Testis (tissue), 3 donors: ENCODE measurements around the gene RGSL1. TPM values are rescaled to one million over a fixed set of nuclear protein-coding genes. Genes with fewer than 3 reads are reported as not detected.

Experiments
- DNase-seq: peaks from one replicate; pipeline ENCODE4 v3.0.0-alpha.2; 2019
- H3K27ac ChIP-seq, 2 donors: fragments of 200-600 bp; sonication (generic); one replicate each; pipeline ENCODE4 v1.5.1; 2019
- H3K27me3 ChIP-seq: fragments of 200-600 bp; sonication (generic); one replicate; pipeline ENCODE4 v1.5.1; 2019
- H3K36me3 ChIP-seq: fragments of 200-600 bp; sonication (generic); one replicate; pipeline ENCODE4 v1.5.1; 2017; ENCODE audit warnings: low read depth; ENCODE audit errors: missing control alignments
- H3K4me1 ChIP-seq: fragments of 200-600 bp; sonication (generic); one replicate; pipeline ENCODE4 v1.5.1; 2019
- H3K4me3 ChIP-seq, 2 donors: fragments of 200-600 bp; sonication (generic); one replicate each; pipeline ENCODE4 v1.5.1; 2017 to 2019
- H3K9me3 ChIP-seq: fragments of 200-600 bp; sonication (generic); one replicate; pipeline ENCODE4 v1.5.1; 2017
- CTCF ChIP-seq, 3 experiments: fragments of 450-650 bp in 2 of 3; fragments of 200-600 bp in 1 of 3; sonication (generic) in 1 of 3; IDR thresholded peaks; one replicate each; pipeline ENCODE4 v1.5.1; 2016 to 2019; ENCODE audit warnings: antibody characterized with exemption in 3 of 3, mild to moderate bottlenecking in 2 of 3, moderate library complexity in 1 of 3
- POLR2A ChIP-seq: fragments of 450-650 bp; IDR thresholded peaks from one replicate; pipeline ENCODE4 v1.6.1; 2017; ENCODE audit warnings: antibody characterized with exemption, mild to moderate bottlenecking, moderate library complexity
- WGBS, 2 donors: methylation state at CpG; one replicate each; pipeline ENCODE4 v1.1.5; 2018; 5-methylcytosine and 5-hydroxymethylcytosine counted together
- intact Hi-C: fragments of 100-400 bp; cut with DNase I; formaldehyde crosslinking; loops from one replicate; pipeline ENCODE4 v1.15.1; 2023; ENCODE audit warnings: low total_unique reads
- polyA plus RNA-seq: library from polyadenylated mRNA; stranded (reverse); fragments of 350-450 nt; fragmentation: Illumina TruSeq; extraction: RNeasy Lipid Tissue Mini Kit (QIAGEN cat#74804); gene quantifications from one replicate; pipeline ENCODE4 v1.2.3, GENCODE V29; 2014; ENCODE audit warnings: low read depth, low replicate concordance; ENCODE audit not compliant: insufficient read depth
- total RNA-seq, 2 donors: library from RNA; depleted of rRNA; stranded (reverse); fragments of >200 nt; gene quantifications; one replicate each; pipeline ENCODE4 v1.2.3, GENCODE V29; 2016

RGSL1 gene
- total and polyA plus RNA-seq, 3 donors from 2014 or later, result 12.6 to 37.1 (median 25.9) TPM

DNA sequence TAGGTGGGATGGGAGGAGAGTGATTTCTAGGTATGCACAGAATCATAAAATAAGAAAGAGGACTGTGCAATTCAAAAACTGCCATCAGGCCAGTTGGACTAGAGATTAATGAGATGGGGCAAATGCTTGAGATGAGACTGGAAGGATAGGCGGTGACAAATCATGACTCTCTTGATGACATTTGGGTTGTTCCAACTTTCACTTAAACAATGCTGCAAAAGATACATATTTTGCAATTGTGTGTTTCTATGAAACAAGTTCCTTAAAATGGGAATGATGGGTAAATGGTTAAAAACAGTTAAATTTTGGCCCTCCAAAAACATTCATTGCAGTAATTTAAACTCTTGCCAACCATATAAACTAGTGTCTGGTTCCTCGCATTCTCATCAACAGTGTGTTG, 84.0 kb downstream of the RGSL1 start:
- Histone ChIP-seq H3K27me3 (no peaks in the 10 kb centered on the region), H3K4me3 (no peak overlapping the region), H3K27ac (no peak overlapping the region), H3K9me3 (no peaks in the 10 kb centered on the region), H3K36me3 (no peaks in the 10 kb centered on the region), H3K4me1 (no peaks in the 10 kb centered on the region)
- DNase-seq, result no peak
- TF ChIP-seq CTCF (IDR thresholded peaks at IDR 0.05) (no peak), POLR2A (no peak)
- WGBS, 2 donors, result 92% methylated on average over 2 of the region's 2 CpGs
- intact Hi-C loops, result no loop called here

- H3K27ac ChIP-seq, result no peak overlapping the region
- no peaks in the 10 kb centered on the region for H3K4me1 ChIP-seq
- H3K27me3 ChIP-seq, result no peaks in the 10 kb centered on the region
- no peaks in the 10 kb centered on the region for H3K36me3 ChIP-seq
- no peak for DNase-seq
- TF ChIP-seq POLR2A (no peak), CTCF (IDR thresholded peaks at IDR 0.05) (no peak)
- H3K9me3 ChIP-seq, result no peaks in the 10 kb centered on the region
- H3K4me3 ChIP-seq, result no peak overlapping the region
- intact Hi-C loops, result no loop called here
Measured at GRCh38 chr1:182549346-182549745, 99.4 kb downstream of the RGSL1 start.

GRCh38 chr1:182549811-182550210, 99.9 kb downstream of the RGSL1 start:
- H3K27me3 ChIP-seq, result no peaks in the 10 kb centered on the region
- H3K36me3 ChIP-seq, result no peaks in the 10 kb centered on the region
- H3K4me1 ChIP-seq, result no peaks in the 10 kb centered on the region
- no peak for DNase-seq
- 40 to 42% methylated on average over 1 of the region's 1 CpG for WGBS, 2 donors
- intact Hi-C loops, result no loop called here
- TF ChIP-seq CTCF (IDR thresholded peaks at IDR 0.05) (no peak), POLR2A (no peak)
- no peaks in the 10 kb centered on the region for H3K9me3 ChIP-seq
- no peak overlapping the region for H3K4me3 ChIP-seq
- H3K27ac ChIP-seq, result no peak overlapping the region

GRCh38 chr1:182552527-182552926, 102.6 kb downstream of the RGSL1 start:
- no peak for DNase-seq
- WGBS, 2 donors, result 73 to 84% methylated on average over 2 of the region's 2 CpGs
- H3K27me3 ChIP-seq, result no peaks in the 10 kb centered on the region
- intact Hi-C loops, result no loop called here
- no peak overlapping the region for H3K4me3 ChIP-seq
- no peaks in the 10 kb centered on the region for H3K4me1 ChIP-seq
- H3K36me3 ChIP-seq, result no peaks in the 10 kb centered on the region
- H3K9me3 ChIP-seq, result no peaks in the 10 kb centered on the region
- no peak for TF ChIP-seq CTCF (IDR thresholded peaks at IDR 0.05)
- TF ChIP-seq POLR2A, result no peak
- no peak overlapping the region for H3K27ac ChIP-seq

DNA sequence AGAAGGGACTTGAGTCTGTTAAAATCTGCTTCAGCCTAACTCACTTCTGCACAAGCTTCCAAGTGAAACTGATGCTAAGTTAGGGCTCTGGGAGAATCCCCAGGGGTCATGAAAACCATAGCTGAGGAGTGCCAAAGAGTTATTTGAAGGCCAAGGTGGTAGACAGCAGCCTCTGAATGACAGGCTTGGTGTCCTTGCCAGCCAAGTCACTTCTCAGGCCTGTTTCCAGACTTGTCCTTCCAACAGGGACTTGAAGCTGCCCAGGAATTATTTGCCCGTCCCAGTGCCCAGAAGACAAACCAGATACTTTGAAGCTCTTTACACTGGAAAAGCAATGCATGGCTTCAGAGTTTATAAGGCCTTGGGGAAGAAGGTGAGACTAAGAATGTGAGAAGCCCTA, 105.5 kb downstream of the RGSL1 start:
- DNase-seq, result no peak
- intact Hi-C loops, result no loop called here
- no peaks in the 10 kb centered on the region for H3K27me3 ChIP-seq
- no peak overlapping the region for H3K4me3 ChIP-seq
- no peak overlapping the region for H3K27ac ChIP-seq
- no peaks in the 10 kb centered on the region for H3K4me1 ChIP-seq
- no peaks in the 10 kb centered on the region for H3K9me3 ChIP-seq
- 94 to 100% methylated on average over 1 of the region's 1 CpG for WGBS, 2 donors
- TF ChIP-seq POLR2A (no peak), CTCF (IDR thresholded peaks at IDR 0.05) (no peak)
- no peaks in the 10 kb centered on the region for H3K36me3 ChIP-seq
